GM19438 (cell line): Measurements from ENCODE around the gene TMEM114.
"Not testable (repeated sequence)": the region's sequence is repeated elsewhere in the genome, so short reads cannot be mapped to it uniquely, and the experiment has no call there.

Experiments used
- ATAC-seq: cut with Tn5 transposase; IDR thresholded peaks from one replicate; pipeline ENCODE4 v1.9.1; 2021; ENCODE audit warnings: low read depth; ENCODE audit not compliant: unreplicated experiment

The TMEM114 gene

DNA sequence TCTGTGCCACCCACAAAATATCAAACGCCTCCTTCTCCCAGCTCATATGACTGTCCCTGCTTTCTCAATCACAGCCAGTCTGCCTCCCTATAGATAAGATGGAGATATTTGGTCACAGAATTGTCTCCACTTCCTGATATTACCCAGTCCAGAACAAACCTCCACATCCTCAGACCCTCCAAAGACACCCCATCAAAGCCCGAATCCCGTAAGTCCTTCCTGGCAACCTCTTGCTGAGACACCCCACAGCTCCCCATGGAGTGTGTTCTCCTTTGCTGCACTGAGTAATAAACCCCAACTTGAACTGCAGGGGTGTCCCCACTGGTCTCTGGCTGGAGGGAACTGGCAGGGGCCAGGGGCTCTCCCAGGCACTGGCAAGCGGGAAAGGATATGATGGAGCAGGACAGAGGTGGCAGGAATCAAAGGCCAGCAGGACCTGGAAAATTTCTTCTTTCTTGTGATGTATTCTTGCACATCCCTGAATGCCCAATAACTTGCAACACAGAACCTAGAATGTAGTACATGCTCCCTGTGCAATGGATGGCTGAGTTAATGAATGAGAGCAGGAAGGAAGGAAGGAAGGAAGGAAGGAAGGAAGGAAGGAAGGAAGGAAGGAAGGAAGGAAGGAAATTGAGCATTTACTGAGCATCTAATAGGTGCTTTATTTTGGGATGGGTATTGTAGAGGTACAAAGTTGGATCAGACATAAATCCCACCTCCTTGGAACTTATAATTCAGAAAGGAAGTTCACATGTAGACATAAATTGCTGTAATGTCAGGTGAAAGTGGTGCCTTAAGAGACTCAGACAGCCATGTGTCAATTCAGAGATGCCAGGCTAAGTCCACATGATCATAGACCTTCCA lies 13.9 kb downstream of the TMEM114 start:
- no peak for ATAC-seq

DNA sequence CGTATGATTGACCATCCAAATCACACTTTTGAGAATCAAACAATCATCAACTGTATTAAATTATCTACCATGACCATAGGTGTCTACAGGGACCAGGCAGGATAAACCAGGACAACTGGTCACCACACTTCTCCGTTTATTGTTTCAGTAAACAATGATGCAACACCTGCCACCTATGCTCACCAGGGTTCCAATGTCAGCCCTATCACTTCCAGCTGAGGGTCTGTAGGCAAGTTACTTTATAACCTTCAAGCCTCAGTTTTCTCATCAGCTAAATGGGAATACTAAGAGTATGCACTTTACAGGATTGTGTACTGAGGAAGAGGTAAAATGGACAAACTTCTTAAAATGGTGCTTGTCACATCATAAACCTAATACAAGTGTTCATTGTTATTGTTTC lies 14.9 kb downstream of the TMEM114 start:
- ATAC-seq = no peak

DNA sequence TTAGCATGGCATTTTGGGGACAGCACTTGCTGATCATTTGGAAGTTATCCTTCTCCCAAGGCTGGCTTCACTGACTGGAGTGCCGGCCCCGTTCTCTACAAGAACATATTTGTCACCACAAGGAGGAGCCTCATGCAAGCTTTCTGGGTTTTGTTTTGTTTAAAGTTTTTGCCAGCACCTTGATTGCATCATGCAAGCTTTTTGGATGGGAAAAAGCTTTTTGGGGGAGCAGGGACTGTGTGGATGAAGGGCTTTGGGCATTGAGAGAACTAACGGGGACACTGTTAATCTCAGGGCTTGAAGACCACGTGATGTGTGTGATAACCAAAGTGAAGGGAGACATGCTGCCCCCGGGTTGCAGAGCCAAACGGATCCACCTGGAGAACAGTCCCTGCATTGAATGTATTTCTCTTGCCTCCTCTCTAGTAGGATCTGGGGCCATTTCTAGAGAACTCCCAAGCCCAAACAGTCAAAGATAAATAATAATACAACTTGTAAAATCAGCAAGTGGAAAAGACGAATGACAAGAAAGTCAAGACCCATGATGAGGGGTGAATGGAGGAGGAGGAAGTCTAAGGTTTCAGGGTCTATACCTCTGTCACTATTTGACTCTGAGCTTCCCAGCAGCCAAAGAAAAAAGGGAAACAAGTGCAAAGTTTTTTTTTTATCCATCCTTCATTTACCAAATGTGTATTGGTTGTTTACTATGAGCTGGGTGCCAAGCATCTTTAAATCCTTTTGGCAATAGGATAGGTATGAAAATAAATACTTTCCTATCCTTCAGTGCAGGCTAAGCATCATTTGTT lies 17.2 kb downstream of the TMEM114 start:
- no peak for ATAC-seq

DNA sequence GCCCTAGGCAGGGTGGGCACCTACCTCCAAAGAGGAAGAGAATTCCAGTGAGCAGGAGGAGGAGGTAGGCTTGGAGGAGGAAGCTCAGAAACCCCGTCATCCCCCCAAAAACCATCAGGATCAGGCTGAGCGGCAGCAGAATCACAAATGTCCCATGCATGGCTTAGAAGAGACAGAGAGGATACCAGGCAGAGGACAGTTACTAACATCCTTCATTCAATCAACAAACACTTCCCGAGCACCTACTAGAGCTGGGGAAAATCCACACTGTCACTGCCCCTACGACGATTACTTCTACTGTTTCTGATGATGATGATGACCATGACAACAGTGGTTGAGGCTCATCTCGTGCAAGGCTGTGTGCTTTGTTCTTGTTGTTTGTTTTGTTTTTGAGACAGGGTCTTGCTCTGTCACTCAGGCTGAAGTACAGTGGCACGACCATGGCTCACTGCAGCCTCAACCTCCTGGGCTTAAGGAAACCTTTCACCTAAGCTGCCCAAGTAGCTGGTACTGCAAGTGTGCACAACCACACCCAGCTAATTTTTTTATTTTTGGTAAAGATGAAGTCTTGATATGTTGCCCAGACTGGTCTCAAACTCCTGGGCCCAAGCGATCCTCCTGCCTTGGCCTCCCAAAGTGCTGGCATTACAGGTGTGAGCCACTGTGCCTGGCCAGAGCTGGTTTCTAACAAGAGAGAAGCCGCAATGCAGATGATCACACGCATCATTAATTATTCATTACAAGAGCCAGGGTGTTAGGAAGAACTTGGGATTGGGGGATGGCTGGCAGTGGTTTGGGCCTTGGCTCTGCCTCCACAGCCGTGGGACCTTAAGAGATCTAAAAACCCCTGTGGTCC lies 18.0 kb downstream of the TMEM114 start:
- ATAC-seq = no peak

DNA sequence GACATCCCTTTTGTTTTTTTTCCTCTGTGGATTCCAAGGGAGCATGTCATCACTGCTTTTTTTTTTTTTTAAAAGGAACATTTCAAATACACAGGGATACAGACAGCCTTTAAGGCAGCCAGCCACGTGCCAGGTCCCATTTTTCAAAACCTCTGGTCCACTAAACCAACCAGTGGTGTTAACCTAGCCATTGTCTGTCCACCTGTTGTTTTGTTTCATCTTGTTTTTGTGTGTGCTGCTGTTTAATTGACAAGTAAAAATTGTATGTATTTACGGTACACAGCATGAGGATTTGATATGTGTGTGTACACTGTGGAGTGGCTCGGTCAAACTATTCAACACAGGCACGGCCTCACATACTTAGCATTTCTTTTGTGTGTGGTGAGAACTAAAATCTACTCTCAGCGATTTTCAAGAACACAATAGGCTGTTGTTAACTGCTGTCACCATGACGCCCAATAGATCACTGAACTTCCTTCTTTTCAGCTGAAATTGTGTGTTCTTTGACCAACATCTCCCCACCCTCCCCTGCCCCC lies 19.2 kb downstream of the TMEM114 start:
- ATAC-seq = no peak

DNA sequence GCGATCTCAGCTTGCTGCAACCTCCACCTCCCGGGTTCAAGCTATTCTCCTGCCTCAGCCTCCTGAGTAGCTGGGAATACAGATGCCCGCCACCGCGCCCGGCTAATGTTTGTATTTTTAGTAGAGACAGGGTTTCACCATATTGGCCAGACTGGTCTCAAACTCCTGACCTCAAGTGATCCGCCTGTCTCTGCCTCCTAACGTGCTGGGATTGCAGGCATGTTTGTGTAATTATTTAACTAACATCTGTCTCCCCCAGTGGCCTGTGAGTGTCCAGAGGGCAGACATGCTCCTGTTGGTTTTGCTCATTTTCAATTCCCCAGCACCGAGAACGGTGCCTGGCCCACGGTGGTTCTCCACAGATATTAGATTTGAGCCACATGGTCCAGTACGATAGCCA lies 19.9 kb downstream of the TMEM114 start:
- ATAC-seq = not testable (repeated sequence)

DNA sequence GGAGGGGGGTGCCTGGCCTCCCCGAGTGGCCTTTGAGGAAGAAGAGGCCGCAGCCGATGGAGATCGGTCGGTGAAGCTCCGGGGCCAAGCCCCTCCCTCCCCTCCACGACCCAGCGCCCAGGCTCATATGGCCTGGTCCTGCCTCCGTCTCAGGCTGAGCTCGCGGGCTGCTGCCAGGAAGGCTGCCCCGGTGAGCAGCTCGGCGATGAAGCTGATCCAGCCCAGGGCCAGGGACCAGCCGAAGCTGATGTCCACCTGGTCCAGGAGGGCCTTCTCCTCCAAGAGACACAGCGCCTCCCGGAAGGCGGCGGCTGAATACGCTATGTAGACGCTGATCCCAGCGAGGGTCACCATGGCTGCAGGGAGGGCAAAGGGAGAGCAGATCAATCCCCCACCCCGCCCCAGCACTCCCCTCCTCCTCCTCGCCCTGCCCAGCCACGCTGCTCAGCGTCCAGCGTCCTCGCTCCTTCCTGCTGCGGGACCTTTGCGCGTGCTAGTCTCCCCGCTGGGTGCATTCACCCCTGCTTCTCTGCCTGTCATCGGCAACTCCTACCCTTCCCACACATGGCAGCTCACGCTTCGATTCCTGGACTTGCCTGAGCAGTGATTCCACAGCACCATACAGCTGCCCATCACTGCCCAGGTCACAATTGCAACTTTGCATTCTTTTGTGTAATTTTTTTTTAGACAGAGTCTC lies 20.5 kb downstream of the TMEM114 start:
- no peak for ATAC-seq

DNA sequence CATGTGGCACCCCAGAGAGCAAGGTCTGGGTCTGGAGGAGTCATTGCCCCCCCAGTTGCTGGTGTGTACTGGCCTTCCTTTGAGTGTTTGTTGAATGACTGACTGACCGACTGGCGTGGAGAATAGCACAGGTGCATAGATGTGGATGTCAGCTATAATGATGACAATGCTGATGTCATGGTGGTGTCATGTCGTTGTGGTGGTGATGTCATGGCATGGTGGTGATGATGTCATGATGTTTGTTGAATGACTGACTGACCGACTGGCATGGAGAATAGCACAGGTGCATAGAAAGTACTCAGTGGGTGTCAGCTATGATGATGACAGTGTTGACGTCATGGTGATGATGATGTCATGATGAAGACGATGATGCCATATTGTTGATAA lies 22.1 kb downstream of the TMEM114 start:
- ATAC-seq = no peak

DNA sequence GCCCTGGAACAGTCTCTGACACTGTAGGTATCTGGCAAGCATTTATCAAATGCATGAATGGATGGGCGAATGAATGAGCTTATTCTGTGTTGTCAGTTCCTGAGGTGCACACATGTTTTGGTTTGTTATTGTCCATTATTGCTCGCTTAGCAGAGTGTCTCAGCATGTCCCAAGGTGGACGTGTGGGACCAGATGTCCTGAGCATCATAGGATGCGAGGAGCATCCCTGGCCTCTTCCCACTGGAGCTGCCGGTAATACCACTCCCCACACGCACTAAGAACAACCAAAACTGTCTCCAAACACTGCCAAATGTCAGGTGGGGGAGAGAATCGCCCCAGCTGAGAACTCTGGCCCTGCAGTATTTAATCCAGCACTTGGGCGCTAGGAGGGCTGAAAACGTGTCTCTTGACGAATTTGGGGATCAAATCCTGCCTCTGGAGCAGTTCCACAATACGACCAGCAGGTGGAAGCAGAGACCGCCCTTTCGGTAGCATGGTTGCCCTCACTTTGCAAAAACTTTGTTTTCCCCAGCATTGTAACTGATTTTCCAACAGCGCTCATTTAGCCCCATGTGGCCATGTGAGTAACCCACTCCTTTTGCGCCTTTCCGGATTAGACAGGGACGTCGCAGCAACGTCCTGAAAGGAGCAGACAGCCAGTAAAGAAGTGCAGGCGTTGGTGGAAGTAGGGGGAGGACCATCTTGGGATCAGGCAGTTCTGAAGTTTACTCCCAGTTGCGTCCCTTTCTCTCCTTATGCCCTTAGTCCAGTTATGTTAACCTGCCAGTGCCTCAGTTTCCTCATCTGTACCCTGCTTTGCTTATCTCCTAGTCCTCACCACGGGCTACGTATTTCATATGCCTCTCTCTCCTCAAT lies 22.7 kb downstream of the TMEM114 start:
- peak; percentile 94 for ATAC-seq

DNA sequence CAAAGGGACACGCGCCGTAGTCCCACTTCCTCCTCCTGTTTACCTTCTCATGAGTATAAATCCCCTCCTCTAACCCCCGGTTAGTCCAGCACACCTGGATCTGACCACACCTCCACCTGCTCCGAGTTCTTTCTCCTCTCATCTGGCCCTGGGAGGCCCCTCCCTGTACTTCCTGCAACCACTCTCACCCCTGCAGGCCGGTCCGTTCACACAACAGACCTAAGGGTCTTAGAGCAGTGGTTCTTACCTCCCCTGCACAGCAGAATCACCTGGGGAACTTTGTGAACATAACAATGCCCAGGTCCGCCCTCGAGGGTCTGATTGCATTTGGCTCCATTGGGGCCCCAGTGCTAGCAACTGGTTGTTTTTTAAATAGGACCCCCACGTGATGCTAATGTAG lies 24.8 kb downstream of the TMEM114 start:
- ATAC-seq = no peak

DNA sequence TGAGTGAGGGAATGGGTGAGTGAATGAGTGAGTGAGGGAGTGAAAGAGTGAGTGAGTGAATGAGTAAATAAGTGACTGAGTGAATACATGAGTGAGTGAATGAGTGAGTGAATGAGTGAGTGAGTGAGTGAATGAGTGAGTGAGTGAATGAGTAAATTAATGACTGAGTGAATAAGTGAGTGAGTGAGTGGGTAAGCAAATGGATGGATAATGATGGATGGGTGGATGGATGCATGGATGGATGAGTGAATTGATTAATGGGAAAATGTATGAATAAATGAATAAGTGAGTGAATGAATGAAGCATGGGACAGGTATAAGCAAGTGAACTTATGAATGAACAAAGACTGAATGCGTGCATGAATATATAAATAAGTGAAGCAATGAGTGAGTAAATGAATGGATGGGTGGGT lies 25.4 kb downstream of the TMEM114 start:
- no peak for ATAC-seq

DNA sequence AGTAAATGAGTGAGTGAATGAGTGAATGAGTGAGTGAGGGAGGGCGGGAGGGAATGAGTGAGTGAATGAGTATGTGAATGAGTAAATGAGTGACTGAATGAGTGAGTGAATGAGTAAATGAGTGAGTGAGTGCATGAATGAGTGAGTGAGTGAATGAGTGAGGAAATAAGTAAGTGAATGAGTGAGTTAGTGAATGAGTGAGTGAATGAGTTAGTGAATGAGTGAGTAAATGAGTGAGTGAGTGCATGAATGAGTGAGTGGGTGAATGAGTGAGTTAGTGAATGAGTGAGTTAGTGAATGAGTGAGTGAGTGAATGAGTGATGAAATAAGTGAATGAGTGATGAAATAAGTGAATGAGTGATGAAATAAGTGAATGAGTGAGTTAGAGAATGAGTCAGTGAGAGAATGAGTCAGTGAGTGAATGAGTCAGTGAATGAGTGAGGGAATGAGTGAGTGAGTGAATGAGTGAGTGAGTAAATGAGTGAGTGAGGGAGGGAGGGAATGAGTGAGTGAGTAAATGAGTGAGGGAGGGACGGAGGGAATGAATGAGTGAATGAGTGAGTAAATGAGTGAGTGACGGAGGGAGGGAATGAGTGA lies 26.3 kb downstream of the TMEM114 start:
- ATAC-seq = not testable (repeated sequence)

DNA sequence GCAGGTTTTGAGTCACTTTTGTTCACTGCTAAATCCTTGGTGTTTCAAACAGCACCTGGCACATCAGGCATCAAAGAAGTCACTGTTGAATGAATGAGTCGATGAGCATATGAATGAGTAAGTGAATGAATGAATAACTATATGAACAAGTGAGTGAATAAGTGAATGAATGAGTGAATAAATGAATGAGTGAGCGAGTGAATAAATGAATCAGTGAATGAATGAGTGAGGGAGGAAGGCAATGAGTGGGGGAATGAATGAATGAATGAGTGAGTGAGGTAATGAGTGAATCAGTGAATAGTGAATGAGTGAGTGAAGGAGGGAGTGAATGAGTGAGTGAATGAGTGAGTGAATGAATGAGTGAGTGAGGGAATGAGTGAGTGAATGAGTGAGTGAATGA lies 28.8 kb downstream of the TMEM114 start:
- ATAC-seq = no peak

DNA sequence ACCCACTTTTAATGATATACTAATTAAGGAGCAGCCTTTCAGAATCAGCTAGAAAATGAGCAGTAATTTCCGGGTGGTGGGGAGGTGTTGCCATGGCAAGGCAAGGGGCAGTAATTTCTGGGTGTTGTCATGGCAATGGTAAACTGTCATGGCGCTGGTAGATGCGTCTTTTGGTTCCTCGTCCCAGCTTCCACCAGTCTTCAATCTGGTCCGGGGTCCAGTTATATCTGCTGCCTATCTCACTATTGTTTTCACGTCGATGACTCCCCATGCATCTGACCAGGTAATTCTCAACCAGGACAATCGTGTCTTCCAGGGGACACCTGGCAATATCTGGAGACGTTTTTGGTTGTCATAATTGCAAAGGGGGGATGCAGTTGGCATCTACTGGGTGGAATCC lies 34.9 kb downstream of the TMEM114 start:
- ATAC-seq = no peak

DNA sequence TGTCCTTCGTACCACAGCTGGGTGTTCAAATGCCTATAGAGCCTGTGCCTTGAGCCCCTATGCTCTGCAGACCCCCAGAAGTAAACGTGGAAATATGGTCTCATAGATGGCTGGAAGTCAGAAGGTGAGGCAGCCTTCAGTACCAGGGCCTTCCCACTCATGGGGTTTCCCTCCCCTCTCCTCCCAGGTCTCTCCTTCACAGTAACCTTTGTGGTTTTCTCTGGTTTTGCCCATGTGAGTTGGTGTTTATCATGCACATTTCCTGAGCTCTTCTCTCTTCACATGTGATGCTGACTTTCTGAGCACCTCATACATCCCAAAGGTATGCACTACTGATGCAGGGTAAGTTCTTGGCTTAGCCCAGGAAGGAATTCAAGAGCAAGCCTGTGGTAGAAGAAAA lies 35.4 kb downstream of the TMEM114 start:
- ATAC-seq = no peak

DNA sequence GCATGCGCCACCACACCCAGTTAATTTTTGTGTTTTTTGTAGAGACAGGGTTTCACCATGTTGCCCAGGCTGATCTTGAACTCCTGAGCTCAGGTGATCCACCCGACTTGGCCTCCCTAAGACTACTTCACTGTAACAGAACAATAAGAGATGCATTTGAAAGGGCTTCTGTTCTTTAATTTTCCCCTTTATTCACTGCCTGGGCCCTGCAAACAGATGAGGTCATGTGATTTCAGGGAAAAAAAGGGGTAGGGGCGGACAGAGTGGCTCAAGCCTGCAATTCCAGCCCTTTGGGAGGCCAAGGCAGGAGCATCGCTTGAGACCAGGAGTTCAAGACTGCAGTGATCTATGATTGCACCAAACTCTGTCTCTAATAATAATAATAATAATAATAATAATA lies 36.3 kb downstream of the TMEM114 start:
- ATAC-seq = no peak

DNA sequence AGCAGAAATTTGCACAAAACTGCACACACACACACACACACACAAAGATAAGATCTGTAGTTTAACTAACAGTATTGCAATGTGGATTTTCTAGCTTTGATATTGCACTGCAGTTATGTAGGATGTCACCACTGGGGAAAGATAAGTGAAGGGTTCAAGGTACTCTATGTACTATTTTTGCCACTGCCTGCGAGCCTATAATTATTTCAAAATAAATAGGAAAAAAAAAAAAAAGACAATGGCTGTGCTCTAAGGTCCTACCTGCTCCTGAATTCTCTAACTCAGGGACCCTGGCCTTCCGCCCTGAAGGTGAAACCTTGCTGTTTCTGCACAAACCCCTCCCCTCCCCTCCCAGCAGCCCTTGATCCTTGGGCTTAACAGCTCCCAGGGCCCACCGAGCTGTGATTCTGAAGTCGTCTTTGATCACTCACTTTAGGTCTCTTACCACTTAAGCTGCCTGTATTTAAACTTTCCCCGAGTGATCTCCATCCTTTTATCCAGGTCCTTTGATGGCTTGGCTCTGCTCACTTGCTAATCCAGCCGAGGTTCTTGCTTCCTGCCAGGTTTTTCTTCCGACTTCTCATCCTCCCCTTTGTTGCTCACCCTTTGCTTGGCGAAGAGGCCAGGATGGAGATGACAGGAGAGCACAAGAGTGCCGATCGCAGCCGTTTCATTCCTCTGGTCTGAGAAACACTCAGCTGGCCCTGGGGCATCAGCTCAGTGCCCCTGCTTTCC lies 37.7 kb downstream of the TMEM114 start:
- ATAC-seq = no peak
